HepG2 (cell line): ENCODE data around the gene SHLD3. TPM values are rescaled to one million over a fixed set of nuclear protein-coding genes. Genes with fewer than 3 reads are reported as not detected.
A peak's percentile ranks its signal among the peaks of the same experiment; 100 is the strongest.

ENCODE experiments used
- ATF1 ChIP-seq: IDR thresholded peaks from 2 replicates; pipeline ENCODE4 v1.6.1; 2016; ENCODE audit warnings: mild to moderate bottlenecking, control low read depth
- FOXA3 ChIP-seq: IDR thresholded peaks from 2 replicates; pipeline ENCODE4 v1.6.1; 2016; ENCODE audit warnings: missing genetic modification reagents, missing compliant biosample characterization
- GABPA ChIP-seq, 2 experiments: IDR thresholded peaks; 2 replicates each; pipeline ENCODE4 v1.6.1; 2011 to 2016; ENCODE audit warnings: low read depth in 2 of 2, low read length in 1 of 2, missing biosample characterization in 1 of 2, missing genetic modification characterization in 1 of 2
- KAT8 ChIP-seq: IDR thresholded peaks from 2 replicates; pipeline ENCODE4 v1.6.1; 2016; ENCODE audit warnings: missing genetic modification reagents, missing compliant biosample characterization
- POLR2A ChIP-seq, 2 experiments: IDR thresholded peaks; 2 replicates each; pipeline ENCODE4 v1.6.1; 2011; ENCODE audit warnings: low read depth in 2 of 2, low read length in 2 of 2, mild to moderate bottlenecking in 1 of 2, moderate library complexity in 1 of 2; ENCODE audit not compliant: insufficient read depth in 1 of 2
- RBFOX2 ChIP-seq: fragments of 200-400 bp; formaldehyde crosslinking; IDR thresholded peaks from 2 replicates; pipeline ENCODE4 v1.6.1; 2017; ENCODE audit warnings: low read depth, mild to moderate bottlenecking, low read length
- RXRB ChIP-seq: IDR thresholded peaks from 2 replicates; pipeline ENCODE4 v1.6.1; 2016; ENCODE audit warnings: borderline replicate concordance, missing genetic modification reagents, missing compliant biosample characterization
- THRA ChIP-seq: sonication (generic); formaldehyde crosslinking; IDR thresholded peaks from 2 replicates; pipeline ENCODE4 v1.4.0; 2020; ENCODE audit warnings: missing genetic modification reagents, borderline replicate concordance
- ZBTB26 ChIP-seq: IDR thresholded peaks from 2 replicates; pipeline ENCODE4 v1.6.1; 2016; ENCODE audit warnings: missing compliant biosample characterization, missing genetic modification reagents, borderline replicate concordance
- ZBTB40 ChIP-seq, 2 experiments: fragments of 450-650 bp in 1 of 2; sonication (generic) in 1 of 2; formaldehyde crosslinking in 1 of 2; IDR thresholded peaks; 2 replicates each; pipeline versions ENCODE4 v1.6.1 to v1.8.0; 2016 to 2022; ENCODE audit warnings: antibody characterized with exemption in 1 of 2, mild to moderate bottlenecking in 1 of 2, missing genetic modification reagents in 1 of 2
- ZFP36 ChIP-seq: fragments of 150-350 bp; IDR thresholded peaks from 2 replicates; pipeline ENCODE4 v1.6.1; 2018; ENCODE audit warnings: borderline replicate concordance, low read length, low read depth; ENCODE audit not compliant: partially characterized antibody
- ZNF224 ChIP-seq: sonication (generic); formaldehyde crosslinking; IDR thresholded peaks from 2 replicates; pipeline ENCODE4 v1.5.0; 2020; ENCODE audit warnings: mild to moderate bottlenecking, missing genetic modification reagents
- ZNF503 ChIP-seq: sonication (generic); formaldehyde crosslinking; IDR thresholded peaks from 2 replicates; pipeline ENCODE4 v1.4.0; 2020; ENCODE audit warnings: missing genetic modification reagents
- polyA plus RNA-seq, 8 experiments: library from polyadenylated mRNA; depleted of rRNA in 3 of 8; stranded (reverse) in 7 of 8; unstranded in 1 of 8; fragments of >200 nt; fragmentation: Illumina TruSeq in 4 of 8; extraction: Trizol in 4 of 8; gene quantifications; 2 replicates each; pipeline versions ENCODE4 v1.2.1 to v1.2.3, GENCODE V29; 2011 to 2016; ENCODE audit warnings: low read depth in 4 of 8, missing spikeins in 1 of 8, mixed read lengths in 1 of 8; ENCODE audit not compliant: insufficient read depth in 1 of 8
- total RNA-seq, 5 experiments: library from RNA; depleted of rRNA; stranded (reverse); fragments of >200 nt; fragmentation: Illumina TruSeq; extraction: Trizol; gene quantifications; 2 replicates each; pipeline ENCODE4 v1.2.3, GENCODE V29; 2016; ENCODE audit warnings: low read depth in 1 of 5

SHLD3 gene
- total and polyA plus RNA-seq, 2 of the 13 experiments (the other 11 are each of a cell fraction or from before 2014, with no cell fraction given), result 3.6 to 6.8 TPM

- TF ChIP-seq ZNF503, result peak; percentile 45; the same call in 1 of the 2 replicates
- peak; percentile 41; the same call in 1 of the 2 replicates for TF ChIP-seq RXRB (CRISPR knock-in tag)
- TF ChIP-seq FOXA3 (CRISPR knock-in tag), result peak; percentile 8; the same call in 1 of the 2 replicates
- TF ChIP-seq KAT8 (CRISPR knock-in tag), result peak; percentile 92
- peak; percentile 47; the same call in 1 of the 2 replicates for TF ChIP-seq ATF1
- TF ChIP-seq ZNF224 (CRISPR knock-in tag), result 0 out of 2 replicates have a peak, but pooled peaks have one; percentile 32
- TF ChIP-seq THRA (CRISPR knock-in tag), result 0 out of 2 replicates have a peak, but pooled peaks have one; percentile 30
- TF ChIP-seq RBFOX2, result 0 out of 2 replicates have a peak, but pooled peaks have one; percentile 30
- TF ChIP-seq ZBTB40 (IDR thresholded peaks at IDR 0.05), result no peak; the same call in 1 of the 2 replicates
- peak; percentile 70 for TF ChIP-seq ZBTB40 (CRISPR knock-in tag; IDR thresholded peaks at IDR 0.05)
- peak; percentile 62 for TF ChIP-seq GABPA (IDR thresholded peaks at IDR 0.05; ENCODE audit: low read depth, low read length)
- peak; percentile 94 for TF ChIP-seq GABPA (CRISPR knock-in tag; IDR thresholded peaks at IDR 0.05; ENCODE audit: low read depth)
- TF ChIP-seq ZFP36, result no peak
- TF ChIP-seq POLR2A (IDR thresholded peaks at IDR 0.05; ENCODE audit: insufficient read depth in 1 of 2, low read depth in 2 of 2, low read length in 2 of 2), result peak; percentile 43 to 55
- TF ChIP-seq ZBTB26 (CRISPR knock-in tag), result peak; percentile 26; the same call in 1 of the 2 replicates
Measured at GRCh38 chr5:65624571-65625555, at the start of gene SHLD3, which contains the start of gene TRAPPC13 (continued).
